GM19452 (cell line): ENCODE data around the gene PIM3.

Experiments used
- ATAC-seq: cut with Tn5 transposase; IDR thresholded peaks from one replicate; pipeline ENCODE4 v1.9.1; 2021; ENCODE audit not compliant: unreplicated experiment

PIM3 gene

GRCh38 chr22:49999946-50000586 lies 39.5 kb downstream of the PIM3 start:
- no peak for ATAC-seq

GRCh38 chr22:50000587-50001387 lies 40.2 kb downstream of the PIM3 start:
- ATAC-seq = no peak

GRCh38 chr22:50001388-50002231 lies 41.0 kb downstream of the PIM3 start:
- ATAC-seq = no peak

GRCh38 chr22:50002791-50003190 lies 42.2 kb downstream of the PIM3 start:
- ATAC-seq = no peak

DNA sequence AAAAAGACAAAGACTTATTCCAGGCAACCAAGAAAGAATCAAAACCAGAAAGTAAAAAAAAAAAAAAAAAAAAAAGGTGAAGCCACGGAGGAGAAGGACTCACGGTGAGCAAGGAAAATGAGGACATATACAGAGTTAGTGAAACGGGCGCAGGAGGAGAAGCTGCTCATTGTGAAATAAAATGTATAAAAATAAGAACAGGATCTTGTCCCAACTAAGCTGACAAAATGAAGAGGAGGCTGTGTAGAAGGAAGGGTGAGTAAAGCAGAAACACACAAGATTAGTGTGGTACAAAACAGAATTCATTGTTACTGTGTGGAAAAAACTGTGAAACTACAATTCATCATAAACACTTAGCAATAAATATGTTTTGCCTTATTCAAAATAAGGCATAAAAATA lies 44.3 kb downstream of the PIM3 start:
- ATAC-seq = no peak

DNA sequence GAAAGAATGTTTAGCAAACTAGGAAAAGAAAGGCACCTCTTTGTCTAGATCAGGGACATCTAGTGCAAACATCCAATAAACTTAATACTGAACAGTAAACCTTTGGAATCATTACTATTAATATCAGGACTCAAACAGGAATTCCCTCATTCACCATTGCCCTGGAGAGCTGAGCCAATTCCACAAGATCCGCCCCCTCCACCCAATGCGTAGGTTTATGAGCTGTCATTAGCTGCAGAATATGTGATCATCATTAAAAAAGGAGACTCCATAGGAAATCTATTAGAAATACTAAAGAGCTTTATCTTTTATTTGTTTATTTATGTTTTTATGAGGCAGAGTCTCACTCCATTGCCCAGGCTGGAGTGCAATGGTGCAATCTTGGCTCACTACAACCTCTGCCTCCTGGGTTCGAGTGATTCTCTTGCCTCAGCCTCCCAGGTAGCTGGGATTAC lies 46.5 kb downstream of the PIM3 start:
- ATAC-seq = no peak

DNA sequence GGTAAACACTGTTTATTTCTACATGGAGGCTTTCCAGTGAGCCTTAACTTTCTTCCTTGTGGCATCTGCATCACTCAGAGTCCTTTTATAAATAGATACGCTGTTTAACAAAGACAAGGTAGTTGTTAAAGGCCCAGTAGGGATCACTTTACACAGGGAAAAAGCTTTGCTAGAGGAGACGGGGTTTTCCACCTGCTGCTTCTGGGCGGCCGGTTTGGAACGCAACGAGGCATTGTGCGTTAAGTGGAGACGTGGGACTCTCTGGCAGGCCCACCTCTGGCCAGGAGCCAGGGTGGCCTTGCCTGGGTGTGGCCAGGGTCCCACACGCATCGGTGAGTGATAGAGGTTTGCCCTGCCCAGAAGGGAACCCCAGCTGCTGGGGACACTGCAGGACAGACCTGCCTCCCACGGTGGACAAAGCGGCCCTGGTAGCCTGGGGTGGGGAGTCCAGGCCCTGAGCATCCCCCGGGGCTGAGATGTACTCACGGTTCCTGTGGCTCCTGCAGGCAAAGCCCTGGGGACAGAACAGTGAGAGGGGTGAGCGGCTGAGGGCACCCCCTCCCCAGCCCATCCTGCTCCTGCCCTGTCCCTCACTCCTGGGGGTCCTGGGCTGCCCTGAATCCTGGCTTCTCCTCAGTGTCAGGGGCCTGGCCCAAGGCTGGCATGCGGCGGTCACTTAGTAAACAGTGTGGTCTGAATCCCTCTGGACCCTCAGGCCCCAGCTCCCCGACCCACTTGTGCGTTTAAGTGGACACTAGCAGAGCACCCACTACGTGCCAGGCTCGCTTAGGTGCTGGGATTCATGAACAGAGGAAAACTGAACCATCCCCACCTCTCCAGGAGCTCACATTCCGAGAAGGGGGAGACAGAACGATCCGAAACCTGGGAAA lies 47.8 kb downstream of the PIM3 start:
- no peak for ATAC-seq

- ATAC-seq = no peak
Observed at GRCh38 chr22:50009251-50009650, 48.7 kb downstream of the PIM3 start.

- no peak for ATAC-seq
Observed at GRCh38 chr22:50009765-50010675, 49.4 kb downstream of the PIM3 start.

DNA sequence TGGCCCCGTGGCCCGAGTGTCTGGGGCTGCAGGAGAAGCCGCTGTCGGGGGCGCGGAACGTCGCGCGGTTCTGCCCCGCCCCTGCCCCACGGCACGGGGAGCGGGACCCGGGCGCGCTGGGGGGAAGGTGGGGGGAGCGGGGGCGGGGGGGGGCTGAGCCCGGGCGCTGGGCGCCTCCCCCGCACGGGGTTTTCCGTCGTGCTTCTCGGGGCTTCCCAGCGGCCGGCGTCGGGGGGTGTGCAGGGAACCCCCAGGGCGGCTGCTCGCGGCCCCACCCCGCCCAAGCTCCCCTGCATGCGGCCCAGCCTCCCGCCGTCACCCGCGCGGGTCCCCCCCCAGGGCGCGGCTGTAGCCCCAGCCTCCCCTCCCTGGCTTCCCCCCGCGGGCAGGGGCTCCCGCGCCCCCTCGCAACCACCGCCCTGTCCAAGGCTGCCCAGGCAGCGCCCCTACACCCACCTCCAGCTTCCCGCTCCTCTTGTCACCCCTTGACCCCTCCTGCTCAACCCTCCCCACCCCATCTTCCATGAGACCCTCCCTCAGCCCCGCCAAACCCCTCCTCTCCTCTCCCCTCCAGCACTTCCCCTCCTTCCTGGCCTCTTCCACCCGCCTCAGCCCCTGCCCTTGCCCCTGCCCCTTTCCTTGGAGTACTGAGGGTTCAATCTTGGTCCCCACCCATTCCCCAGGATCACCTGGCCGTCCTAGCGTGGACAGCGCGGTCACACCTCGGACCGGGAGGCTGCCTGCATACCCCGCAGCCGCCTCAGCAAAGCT lies 50.3 kb downstream of the PIM3 start:
- ATAC-seq = no peak

DNA sequence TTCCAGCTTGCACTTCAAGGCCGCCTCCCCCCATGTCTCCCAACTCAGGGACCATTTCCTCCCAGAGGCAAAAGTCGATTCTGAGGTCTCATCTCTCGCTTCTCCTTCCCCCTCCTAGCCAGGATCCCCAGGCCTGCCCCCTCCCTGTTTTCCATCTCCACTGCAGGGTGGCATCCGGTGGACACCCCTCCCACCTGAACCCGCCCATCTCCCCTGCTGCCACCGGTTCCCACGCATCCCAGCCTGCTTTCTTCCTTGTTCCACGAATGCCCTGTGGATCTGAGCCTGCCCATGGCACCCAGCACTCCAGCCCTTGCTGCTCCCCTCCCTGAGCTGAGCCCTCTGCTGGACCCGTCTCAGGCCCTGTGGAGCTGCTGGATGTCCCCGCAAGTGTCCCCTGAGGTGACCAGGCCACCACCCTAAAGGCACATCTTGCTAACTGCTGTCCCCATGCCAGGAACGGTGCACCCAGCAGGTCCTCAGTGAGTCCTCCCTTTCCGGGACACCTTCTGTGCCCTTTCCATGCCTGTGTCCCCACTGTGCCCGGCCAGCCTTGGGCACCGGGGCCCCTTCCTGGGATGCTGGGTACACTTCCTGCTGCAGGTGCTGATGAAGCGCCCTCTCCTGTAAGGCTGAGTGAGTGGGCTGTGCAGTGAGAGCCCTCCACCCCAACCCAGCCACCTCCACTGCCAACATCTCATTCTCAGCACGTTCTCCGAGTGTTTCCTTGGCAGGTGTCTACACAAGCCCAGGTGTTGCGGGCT lies 51.1 kb downstream of the PIM3 start:
- ATAC-seq = no peak

- no peak for ATAC-seq
Observed at GRCh38 chr22:50012211-50013181, 51.9 kb downstream of the PIM3 start, which contains the start of gene IL17REL. Gene IL17REL, minus strand, starts transcription at chr22:50012765. Its CDS starts 119 bp downstream, at chr22:50012646.
